ENCODE results near the gene ZNF146.
A peak's percentile ranks its signal among the peaks of the same experiment; 100 is the strongest.
"Not testable (repeated sequence)": the region's sequence is repeated elsewhere in the genome, so short reads cannot be mapped to it uniquely, and the experiment has no call there.

Gene ZNF146

DNA sequence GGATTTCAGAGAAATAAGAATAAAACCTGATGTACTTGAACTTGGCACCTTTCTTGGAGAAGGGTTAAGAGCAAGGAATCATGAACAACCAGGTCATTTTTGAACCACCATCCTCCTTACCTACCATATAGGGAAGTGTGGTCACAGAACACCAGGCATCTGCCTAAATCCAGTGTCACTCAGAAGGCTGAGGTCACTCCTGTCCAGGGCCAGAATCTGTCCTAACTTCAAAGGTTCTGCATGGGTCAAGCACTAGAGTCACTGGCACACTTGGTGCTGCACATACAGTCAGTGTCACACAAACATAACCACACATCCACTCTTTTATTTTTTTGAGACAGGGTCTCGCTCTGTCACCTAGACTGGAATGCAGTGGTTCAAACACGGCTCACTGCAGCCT lies 2.0 kb upstream of the ZNF146 start:
- no peaks in the 10 kb centered on the region for H3K9me3 Mint-ChIP-seq
- no peaks in the 10 kb centered on the region for H3K27me3 Mint-ChIP-seq
- peaks cover 9% of the 10 kb centered on the region for H3K4me1 Mint-ChIP-seq
- no peak overlapping the region for H3K27ac Mint-ChIP-seq
- H3K4me3 Mint-ChIP-seq, result peak overlapping the region in 1 of 2 donors; percentile 39
- DNase-seq (no peak), ATAC-seq (no peak)

DNA sequence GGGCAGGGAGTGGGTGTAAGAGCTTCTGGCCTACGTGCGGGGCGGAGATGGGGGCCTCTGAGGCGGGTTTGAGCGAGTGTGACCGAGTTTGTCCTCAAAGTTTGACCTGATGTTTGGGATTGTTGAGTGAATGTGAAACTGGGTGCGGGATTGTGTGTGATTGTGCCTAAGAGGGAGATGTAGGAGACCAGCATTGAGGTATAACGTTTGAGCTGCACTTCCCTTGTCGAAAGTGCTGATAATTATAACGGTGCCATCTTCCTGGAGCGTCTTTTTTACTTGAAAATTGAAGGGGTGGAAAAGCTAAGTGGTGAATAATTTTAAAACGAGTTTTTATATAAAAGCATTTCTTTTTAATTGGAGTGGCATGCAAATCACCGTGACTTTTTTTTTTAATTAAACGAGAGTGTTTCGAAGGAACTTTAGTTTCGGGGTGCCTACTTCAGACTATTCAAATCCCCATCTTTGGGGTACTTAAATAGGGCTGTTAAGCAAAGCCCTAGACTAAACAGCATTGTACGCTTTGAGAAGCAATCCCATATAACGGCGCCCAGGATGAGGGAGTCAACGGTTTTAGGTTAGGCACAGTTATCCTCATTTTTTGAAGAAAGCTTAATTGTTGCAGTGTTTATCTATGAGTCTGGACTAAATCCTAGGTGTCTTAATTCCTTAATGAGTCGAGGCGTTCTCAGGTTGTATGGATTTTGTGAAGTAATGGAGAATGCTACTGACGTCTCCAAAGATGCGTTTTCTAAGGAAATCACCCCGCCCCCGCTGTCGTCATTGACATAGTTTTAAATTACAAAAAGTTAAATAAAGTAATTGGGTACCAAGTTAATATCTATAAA lies 594 bp downstream of the ZNF146 start:
- Mint-ChIP-seq H3K27me3 (no peaks in the 10 kb centered on the region), H3K4me1 (peaks cover 21% of the 10 kb centered on the region), H3K27ac (no peak overlapping the region), H3K4me3 (no peak overlapping the region), H3K9me3 (no peaks in the 10 kb centered on the region)
- ATAC-seq (peak; percentile 21), DNase-seq (no peak)

DNA sequence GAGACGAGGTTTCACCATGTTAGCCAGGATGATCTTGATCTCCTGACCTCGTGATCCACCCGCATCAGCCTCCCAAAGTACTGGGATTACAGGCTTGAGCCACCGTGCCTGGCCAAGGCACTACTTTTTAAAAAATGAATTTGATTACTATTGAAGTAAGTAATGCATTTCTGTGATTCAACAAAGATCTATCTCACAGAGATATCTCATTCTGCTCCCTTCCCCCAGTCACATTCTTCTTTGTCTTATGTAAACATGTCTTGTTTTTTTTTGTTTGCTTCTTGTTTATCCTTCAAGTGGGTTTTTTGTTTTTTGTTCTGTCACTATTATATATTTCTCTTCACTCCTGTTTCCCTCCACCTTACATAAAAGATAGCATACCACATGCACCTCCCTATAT lies 6.6 kb downstream of the ZNF146 start:
- no peak for DNase-seq
- Mint-ChIP-seq H3K4me1 (peaks cover 56% of the 10 kb centered on the region), H3K27me3 (no peaks in the 10 kb centered on the region), H3K27ac (peak overlapping the region in 1 of 2 donors; percentile 44), H3K4me3 (no peak overlapping the region), H3K9me3 (peaks cover 8 to 12% of the 10 kb centered on the region in 2 donors)
- ATAC-seq, result no peak

- peak overlapping the region; percentile 13 to 34 for H3K27ac Mint-ChIP-seq
Measured at GRCh38 chr19:36222503-36222902, 7.6 kb downstream of the ZNF146 start.

DNA sequence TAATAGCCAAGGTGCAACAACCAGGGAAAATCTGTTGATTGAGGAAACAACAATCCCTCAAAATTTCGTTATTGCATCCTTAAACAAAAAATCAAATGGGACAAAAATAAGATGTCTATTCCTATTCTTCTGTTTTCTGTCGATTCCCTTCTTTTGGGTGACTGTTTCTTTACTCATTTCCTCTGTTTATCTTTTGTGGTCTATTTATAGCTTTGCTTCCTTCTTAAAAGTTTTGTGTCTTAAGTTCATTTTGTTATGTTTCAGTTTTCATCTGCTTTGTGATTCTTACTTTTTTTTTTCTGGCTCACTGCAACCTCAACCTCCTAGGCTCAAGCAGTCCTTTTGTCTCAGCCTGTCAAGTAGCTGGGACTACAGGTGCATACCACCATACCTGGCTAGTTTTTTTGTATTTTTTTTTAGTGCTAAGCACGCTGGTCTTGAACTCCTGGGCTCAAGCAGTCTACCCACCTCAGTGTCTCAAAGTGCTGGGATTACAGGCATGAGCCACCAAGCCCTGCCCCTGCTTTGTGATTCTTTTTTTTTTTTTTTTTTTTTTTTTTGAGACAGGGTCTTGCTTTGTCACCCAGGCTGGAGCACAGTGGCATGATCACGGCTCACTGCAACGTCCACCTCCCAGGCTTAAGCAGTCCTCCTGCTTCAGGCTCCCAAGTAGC lies 10.4 kb downstream of the ZNF146 start:
- ATAC-seq (no peak), DNase-seq (no peak)
- Mint-ChIP-seq H3K4me1 (peaks cover 35% of the 10 kb centered on the region), H3K9me3 (peaks cover 27 to 29% of the 10 kb centered on the region in 2 donors), H3K27ac (peak overlapping the region in 1 of 2 donors; percentile 74), H3K4me3 (no peak overlapping the region), H3K27me3 (no peaks in the 10 kb centered on the region)

More at GRCh38 chr19:36222503-36222902, 7.6 kb downstream of the ZNF146 start:
- H3K27me3 Mint-ChIP-seq, result no peaks in the 10 kb centered on the region
- no peak for ATAC-seq
- peaks cover 50% of the 10 kb centered on the region for H3K4me1 Mint-ChIP-seq
- no peak overlapping the region for H3K4me3 Mint-ChIP-seq
- H3K9me3 Mint-ChIP-seq, result peaks cover 8 to 13% of the 10 kb centered on the region in 2 donors
- DNase-seq, result no peak

GRCh38 chr19:36233626-36234025 lies 18.7 kb downstream of the ZNF146 start:
- H3K4me3 Mint-ChIP-seq, H3K27me3 Mint-ChIP-seq, H3K4me1 Mint-ChIP-seq, DNase-seq, ATAC-seq, H3K27ac Mint-ChIP-seq: not testable (repeated sequence)
- H3K9me3 Mint-ChIP-seq, result peaks cover 53 to 68% of the 10 kb centered on the region in 2 donors

DNA sequence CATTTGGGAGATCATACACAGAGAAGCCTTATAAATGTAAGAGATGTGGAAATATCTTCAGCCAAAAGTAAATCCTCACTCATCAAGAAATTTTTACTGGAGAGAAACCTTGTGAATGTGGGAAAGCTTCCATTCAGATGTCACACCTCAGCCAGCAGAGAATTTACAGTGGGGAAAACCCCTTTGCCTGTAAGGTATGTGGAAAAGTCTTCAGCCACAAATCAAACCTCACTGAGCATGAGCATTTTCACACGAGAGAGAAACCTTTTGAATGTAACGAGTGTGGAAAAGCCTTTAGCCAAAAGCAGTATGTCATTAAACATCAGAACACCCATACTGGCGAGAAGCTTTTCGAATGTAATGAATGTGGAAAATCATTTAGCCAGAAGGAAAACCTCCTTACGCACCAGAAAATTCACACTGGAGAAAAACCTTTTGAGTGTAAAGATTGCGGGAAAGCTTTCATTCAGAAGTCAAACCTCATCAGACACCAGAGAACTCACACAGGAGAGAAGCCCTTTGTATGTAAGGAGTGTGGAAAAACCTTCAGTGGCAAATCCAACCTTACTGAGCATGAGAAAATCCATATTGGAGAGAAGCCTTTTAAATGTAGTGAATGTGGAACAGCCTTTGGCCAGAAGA lies 21.5 kb downstream of the ZNF146 start:
- Mint-ChIP-seq H3K9me3 (peaks cover 54 to 68% of the 10 kb centered on the region in 2 donors), H3K4me1 (no peaks in the 10 kb centered on the region), H3K27ac (no peak overlapping the region), H3K4me3 (no peak overlapping the region), H3K27me3 (no peaks in the 10 kb centered on the region)
- ATAC-seq (no peak), DNase-seq (no peak)

GRCh38 chr19:36236946-36237310 lies 22.0 kb downstream of the ZNF146 start:
- Mint-ChIP-seq H3K27ac (no peak overlapping the region), H3K4me1 (no peaks in the 10 kb centered on the region), H3K27me3 (no peaks in the 10 kb centered on the region), H3K4me3 (no peak overlapping the region), H3K9me3 (peaks cover 54 to 68% of the 10 kb centered on the region in 2 donors)
- ATAC-seq (no peak), DNase-seq (no peak)

DNA sequence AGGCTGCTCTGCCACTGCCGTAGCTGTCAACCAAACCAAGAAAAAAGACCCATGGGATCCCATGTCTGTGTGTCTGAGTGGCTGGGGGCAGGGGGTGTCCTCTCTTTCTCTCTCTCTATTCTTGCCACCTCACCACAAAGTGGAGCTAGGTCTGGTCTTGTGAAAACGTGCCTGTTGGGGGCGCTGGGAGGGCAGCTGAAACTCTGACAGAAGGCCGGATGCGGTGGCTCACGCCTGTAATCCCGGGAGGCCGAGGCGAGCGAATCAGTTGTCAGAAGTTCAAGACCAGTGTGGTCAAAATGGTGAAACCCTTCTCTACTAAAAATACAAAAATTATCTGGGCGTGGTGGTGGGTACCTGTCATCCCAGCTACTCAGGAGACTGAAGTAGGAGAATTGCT lies 29.2 kb downstream of the ZNF146 start:
- peaks cover 34 to 62% of the 10 kb centered on the region in 2 donors for H3K9me3 Mint-ChIP-seq
- ATAC-seq (no peak), DNase-seq (no peak)
- peaks cover 13% of the 10 kb centered on the region for H3K27me3 Mint-ChIP-seq
- H3K27ac Mint-ChIP-seq, result no peak overlapping the region
- H3K4me1 Mint-ChIP-seq, result no peaks in the 10 kb centered on the region
- no peak overlapping the region for H3K4me3 Mint-ChIP-seq

DNA sequence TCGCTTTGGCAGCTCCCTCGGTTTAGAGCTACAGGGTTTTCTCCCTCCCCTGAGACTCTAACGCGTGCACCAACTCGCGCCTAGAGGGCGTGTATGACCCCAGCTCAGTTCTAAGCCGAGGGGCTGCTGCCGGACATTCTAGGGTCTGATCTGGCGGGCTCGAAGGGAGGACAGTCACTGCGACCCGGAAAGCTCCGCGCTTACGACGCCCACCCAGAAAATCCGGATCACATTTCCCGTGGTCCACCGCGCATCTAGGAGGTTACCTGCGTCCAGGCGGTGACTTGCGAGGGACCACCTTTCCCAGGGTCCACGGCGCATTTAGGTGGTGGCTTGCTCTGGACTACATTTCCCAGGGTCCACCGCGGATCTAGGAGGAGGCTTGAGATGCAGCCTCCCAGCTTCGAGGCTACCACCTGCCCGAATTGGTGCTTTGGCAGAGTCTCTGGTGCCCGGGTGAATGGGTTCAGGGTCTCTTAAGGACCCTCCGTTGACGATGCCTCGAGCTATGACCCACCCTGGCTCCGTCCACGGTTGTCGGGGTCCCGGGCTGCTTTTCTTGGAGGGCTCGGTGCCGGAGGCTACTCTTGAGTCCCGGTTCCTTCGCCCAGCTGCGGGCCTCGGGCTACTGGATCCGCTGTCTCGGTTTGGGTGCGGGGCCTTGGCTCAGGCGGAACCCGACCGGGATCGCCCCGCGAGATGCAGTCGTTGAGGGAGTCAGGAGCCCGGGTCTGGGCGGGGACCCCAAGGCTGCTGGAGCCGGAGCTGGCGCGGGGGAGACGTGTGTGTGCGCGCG lies 30.5 kb downstream of the ZNF146 start:
- no peak overlapping the region for H3K27ac Mint-ChIP-seq
- peaks cover 22 to 57% of the 10 kb centered on the region in 2 donors for H3K9me3 Mint-ChIP-seq
- no peaks in the 10 kb centered on the region for H3K4me1 Mint-ChIP-seq
- DNase-seq (no peak), ATAC-seq (no peak)
- no peak overlapping the region for H3K4me3 Mint-ChIP-seq
- H3K27me3 Mint-ChIP-seq, result peaks cover 13% of the 10 kb centered on the region

DNA sequence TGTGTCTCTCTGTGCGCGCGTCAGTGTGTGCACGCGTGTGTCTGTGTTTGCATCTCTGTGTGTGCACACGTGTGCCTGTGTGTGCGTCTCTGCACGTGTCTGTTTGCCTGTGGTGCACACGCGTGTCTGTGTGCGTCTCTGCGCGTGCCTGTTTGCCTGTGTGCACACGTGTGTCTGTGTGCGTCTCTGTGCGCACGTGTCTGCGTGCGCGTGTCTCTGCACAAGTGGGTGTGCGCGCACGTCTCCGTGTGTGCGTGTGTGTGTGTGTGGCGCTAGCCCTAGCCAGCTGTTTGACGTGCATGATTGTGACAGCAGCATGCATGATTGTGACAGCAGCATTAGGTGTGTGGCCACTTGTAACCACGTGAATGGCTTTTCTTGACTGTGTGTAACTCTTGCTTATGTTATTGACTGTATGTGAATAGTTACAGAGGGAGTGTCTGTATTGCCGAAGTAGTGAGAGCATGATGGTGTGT lies 31.1 kb downstream of the ZNF146 start:
- no peak overlapping the region for H3K4me3 Mint-ChIP-seq
- DNase-seq, result no peak
- H3K27ac Mint-ChIP-seq, result peak overlapping the region in 1 of 2 donors; percentile 34
- H3K4me1 Mint-ChIP-seq, result no peaks in the 10 kb centered on the region
- H3K9me3 Mint-ChIP-seq, result peaks cover 22 to 55% of the 10 kb centered on the region in 2 donors
- ATAC-seq, result no peak
- H3K27me3 Mint-ChIP-seq, result peaks cover 13% of the 10 kb centered on the region

GRCh38 chr19:36252047-36252446 lies 37.1 kb downstream of the ZNF146 start:
- no peaks in the 10 kb centered on the region for H3K4me1 Mint-ChIP-seq
- H3K4me3 Mint-ChIP-seq, result no peak overlapping the region
- DNase-seq (no peak), ATAC-seq (no peak)
- peaks cover 16 to 64% of the 10 kb centered on the region in 2 donors for H3K9me3 Mint-ChIP-seq
- no peak overlapping the region for H3K27ac Mint-ChIP-seq
- H3K27me3 Mint-ChIP-seq, result no peaks in the 10 kb centered on the region

DNA sequence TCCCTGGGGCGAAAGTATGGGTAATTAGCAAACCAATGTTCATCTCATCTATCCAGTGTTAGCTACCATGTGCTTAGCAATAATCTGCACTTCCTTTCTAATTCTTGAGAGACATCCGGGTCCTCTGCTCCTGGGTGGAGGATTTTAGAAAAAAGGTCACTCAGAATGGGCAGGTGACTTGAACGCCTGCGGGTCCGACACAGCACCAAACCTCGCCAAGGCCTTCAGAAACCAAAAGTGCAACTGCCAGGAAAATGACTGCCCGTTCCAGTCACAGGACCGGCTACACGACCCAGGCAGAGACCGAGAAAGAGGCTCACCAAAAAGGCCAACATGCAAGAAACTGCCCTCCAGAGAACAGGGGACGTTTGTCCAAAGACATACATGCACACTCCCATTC lies 39.9 kb downstream of the ZNF146 start:
- Mint-ChIP-seq H3K4me1 (no peaks in the 10 kb centered on the region), H3K27me3 (no peaks in the 10 kb centered on the region), H3K9me3 (peaks cover 21 to 50% of the 10 kb centered on the region in 2 donors), H3K4me3 (no peak overlapping the region), H3K27ac (no peak overlapping the region)
- DNase-seq (no peak), ATAC-seq (no peak)

DNA sequence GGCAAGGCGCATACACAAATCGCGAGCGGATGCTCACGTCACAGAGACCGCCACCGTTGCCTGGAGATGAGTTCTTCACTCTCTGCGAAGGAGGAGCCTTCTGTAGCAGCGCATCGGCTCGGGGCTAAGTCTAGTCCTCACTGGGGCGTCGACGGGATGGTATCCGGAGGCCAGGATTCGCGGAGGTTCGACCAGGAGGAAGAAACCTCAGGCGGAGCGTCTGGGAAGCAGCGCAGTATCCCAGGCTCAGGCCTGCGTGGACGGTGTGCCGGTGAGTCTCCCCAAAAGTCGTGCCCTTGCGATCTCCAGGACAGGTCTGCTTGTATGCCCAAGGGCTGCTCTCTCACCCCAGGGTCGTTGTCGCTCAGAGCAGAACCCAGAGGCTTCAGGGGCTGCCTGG lies 40.4 kb downstream of the ZNF146 start:
- H3K27ac Mint-ChIP-seq, result no peak overlapping the region
- ATAC-seq, result no peak
- peaks cover 21 to 50% of the 10 kb centered on the region in 2 donors for H3K9me3 Mint-ChIP-seq

DNA sequence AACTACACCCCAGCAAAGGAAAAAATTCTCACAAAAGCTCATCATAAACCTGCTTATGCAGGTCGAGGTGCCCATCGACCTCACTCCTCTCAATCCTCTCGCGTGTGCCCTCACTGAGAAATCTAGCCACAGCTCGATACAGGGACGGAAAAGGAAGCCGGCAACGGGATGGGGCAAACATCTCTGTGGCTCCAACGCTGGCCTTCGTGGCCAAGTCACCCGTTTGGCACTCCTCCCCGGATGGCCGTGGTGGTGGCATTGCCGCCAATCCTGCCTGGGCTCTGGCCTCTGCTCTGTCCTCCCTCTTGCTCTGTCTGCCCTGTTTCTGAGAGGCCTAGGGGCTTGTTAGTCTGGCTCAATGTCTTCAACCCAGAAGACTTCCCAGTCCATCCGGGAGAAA lies 41.2 kb downstream of the ZNF146 start:
- peaks cover 21 to 49% of the 10 kb centered on the region in 2 donors for H3K9me3 Mint-ChIP-seq
- no peaks in the 10 kb centered on the region for H3K4me1 Mint-ChIP-seq
- no peaks in the 10 kb centered on the region for H3K27me3 Mint-ChIP-seq
- no peak for ATAC-seq
- no peak overlapping the region for H3K27ac Mint-ChIP-seq
- H3K4me3 Mint-ChIP-seq, result no peak overlapping the region
- DNase-seq, result no peak

More for the DNA sequence above, 40.4 kb downstream of the ZNF146 start:
- Mint-ChIP-seq H3K4me3 (no peak overlapping the region), H3K4me1 (no peaks in the 10 kb centered on the region), H3K27me3 (no peaks in the 10 kb centered on the region)
- DNase-seq, result no peak

All from stimulated activated naive CD8-positive, alpha-beta T cell treated with anti-CD3 and anti-CD28 coated beads, Interleukin-15, amount 100 ng/mL, for 72 hours (primary cell).